T-helper 1 cell treated with Interleukin-12 subunit alpha and Interleukin-12 subunit beta and Interleukin-4 antibody, amounts not matched to agents 30 μg/mL and 1 μg/mL, for 36 hours (primary cell): ENCODE measurements around the gene RANBP9.

ENCODE experiments used
- H3K27ac Mint-ChIP-seq: one replicate; pipeline ENCODE4 v1.8.0; 2021; ENCODE audit warnings: mild to moderate bottlenecking, mixed read lengths
- H3K27me3 Mint-ChIP-seq: one replicate; pipeline ENCODE4 v1.8.0; 2021; ENCODE audit warnings: low read depth, mixed read lengths
- H3K36me3 Mint-ChIP-seq: one replicate; pipeline ENCODE4 v1.8.0; 2021; ENCODE audit warnings: low read depth, mixed read lengths
- H3K4me1 Mint-ChIP-seq: one replicate; pipeline ENCODE4 v1.8.0; 2021; ENCODE audit warnings: low read depth, mixed read lengths
- H3K4me3 Mint-ChIP-seq: one replicate; pipeline ENCODE4 v1.8.0; 2021; ENCODE audit warnings: mild to moderate bottlenecking, moderate library complexity, mixed read lengths
- H3K9me3 Mint-ChIP-seq: one replicate; pipeline ENCODE4 v1.8.0; 2021; ENCODE audit warnings: mixed read lengths

The RANBP9 gene

DNA sequence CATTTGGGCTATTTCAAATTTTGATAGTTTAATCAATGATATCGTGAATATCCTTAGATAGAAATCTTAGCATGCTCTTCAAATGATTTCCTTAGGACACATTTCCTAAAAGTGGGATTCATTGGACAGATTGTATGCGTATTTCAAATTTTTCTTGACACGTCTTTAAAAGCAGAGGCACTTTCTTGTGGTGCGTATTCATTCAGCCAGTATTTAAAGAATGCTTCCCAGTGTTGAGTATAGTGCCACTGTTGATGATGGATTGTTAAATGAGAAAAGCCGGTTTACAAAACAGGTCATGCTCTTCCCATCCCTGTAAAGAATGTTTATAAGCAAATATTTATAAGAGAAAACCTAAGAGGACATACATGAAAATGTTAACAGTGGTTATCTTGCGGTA is 111.6 kb downstream of the RANBP9 start:
- H3K9me3 Mint-ChIP-seq: no peaks in the 10 kb centered on the region
- no peak overlapping the region for H3K4me3 Mint-ChIP-seq
- peaks cover 3% of the 10 kb centered on the region for H3K4me1 Mint-ChIP-seq
- peaks cover 12% of the 10 kb centered on the region for H3K36me3 Mint-ChIP-seq
- H3K27ac Mint-ChIP-seq: no peak overlapping the region
- no peaks in the 10 kb centered on the region for H3K27me3 Mint-ChIP-seq

DNA sequence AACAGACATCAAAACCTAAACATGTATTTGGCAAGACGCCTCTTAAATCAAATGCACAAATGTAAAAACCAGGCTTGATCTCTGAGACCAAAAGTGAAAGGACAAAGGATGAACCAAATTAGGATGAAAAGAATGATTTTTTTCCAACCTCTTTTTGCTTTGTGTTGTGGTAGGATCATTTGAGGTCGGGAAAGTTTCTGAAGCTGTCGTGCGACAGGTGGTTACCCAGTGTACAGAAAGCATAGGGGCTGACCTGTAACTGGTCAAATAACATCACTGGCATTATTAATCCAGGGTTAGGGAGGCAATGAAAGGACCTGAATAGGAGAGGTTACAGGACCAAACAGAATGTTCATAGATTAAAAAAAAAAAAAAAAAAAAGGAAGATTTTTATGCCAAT is 114.6 kb downstream of the RANBP9 start:
- H3K27ac Mint-ChIP-seq: no peak overlapping the region
- H3K27me3 Mint-ChIP-seq: no peaks in the 10 kb centered on the region
- H3K4me1 Mint-ChIP-seq: no peaks in the 10 kb centered on the region
- H3K9me3 Mint-ChIP-seq: no peaks in the 10 kb centered on the region
- H3K36me3 Mint-ChIP-seq: peaks cover 15% of the 10 kb centered on the region
- no peak overlapping the region for H3K4me3 Mint-ChIP-seq

DNA sequence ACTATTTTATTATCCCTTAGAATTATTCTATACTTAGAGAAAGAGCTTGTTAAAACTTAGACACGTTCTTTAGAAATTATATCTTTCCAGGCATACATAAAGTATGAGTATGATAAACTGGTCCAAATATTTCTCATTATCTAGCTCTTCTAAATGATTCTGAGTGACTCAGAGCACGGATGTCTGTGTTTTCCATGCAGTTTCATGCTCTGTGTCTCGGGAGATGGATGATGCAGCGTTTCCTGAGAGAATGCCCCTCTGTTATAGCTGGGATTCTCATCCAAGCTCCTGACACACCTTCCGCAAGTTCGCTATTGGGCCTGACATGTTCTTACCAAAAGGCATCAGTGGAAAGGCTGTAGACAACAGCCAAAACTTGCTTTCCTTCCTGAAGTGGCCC is 117.9 kb downstream of the RANBP9 start:
- Mint-ChIP-seq H3K36me3 (peaks cover 7% of the 10 kb centered on the region), H3K4me3 (no peak overlapping the region), H3K27ac (no peak overlapping the region), H3K4me1 (no peaks in the 10 kb centered on the region), H3K27me3 (no peaks in the 10 kb centered on the region), H3K9me3 (no peaks in the 10 kb centered on the region)

DNA sequence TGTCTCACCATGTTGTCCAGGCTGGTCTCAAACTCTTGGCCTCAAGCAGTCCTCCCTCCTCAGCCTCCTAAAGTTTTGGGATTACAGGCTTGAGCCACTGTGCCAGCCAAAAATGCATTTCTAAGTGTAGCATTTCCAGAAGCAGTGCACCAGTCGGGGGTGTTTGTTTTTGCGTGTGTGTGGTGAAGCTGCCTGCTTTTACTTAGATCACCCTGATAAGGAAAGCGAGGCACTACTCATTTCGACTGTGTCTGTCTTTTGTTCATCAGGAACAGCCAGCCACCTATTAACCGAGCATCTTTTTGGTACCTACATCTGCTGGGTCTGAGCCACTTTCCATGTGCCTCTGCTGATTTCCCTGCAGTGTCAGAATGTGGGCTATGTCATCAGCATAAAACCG is 118.5 kb downstream of the RANBP9 start:
- peaks cover 4% of the 10 kb centered on the region for H3K36me3 Mint-ChIP-seq
- no peaks in the 10 kb centered on the region for H3K4me1 Mint-ChIP-seq
- H3K27me3 Mint-ChIP-seq: no peaks in the 10 kb centered on the region
- H3K27ac Mint-ChIP-seq: no peak overlapping the region
- no peaks in the 10 kb centered on the region for H3K9me3 Mint-ChIP-seq
- no peak overlapping the region for H3K4me3 Mint-ChIP-seq

DNA sequence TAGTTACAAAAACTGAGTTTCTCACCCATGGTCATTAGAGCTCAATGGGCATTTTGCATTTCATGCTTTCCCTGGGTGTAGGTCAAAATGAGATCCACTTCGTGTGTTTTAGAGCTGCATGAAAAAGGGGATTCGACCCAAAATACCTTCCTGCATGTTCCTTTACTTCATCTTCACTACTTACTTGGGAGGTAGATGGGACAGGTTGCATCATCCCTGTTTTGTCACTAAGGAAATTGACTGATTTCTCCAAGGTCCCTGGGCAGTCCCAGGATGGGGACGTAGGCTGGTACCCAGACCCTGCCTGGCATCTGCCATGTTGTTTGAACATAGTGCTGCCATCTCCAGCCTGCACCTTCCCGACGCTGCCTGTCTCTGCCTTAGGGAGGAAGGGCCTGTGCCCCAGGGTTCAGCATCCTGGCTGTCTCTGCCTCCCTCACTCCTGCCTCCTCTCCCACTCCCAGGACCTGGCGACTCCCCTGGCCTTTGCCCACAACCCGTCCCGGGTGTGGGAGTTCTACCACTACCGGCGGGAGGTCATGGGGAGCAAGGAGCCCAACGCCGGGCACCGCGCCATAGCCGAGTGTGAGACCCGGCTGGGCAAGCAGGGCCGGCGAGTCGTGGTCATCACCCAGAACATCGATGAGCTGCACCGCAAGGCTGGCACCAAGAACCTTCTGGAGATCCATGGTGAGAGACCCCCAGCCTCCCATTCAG is 120.3 kb downstream of the RANBP9 start:
- Mint-ChIP-seq H3K4me1 (no peaks in the 10 kb centered on the region), H3K27ac (no peak overlapping the region), H3K9me3 (no peaks in the 10 kb centered on the region), H3K4me3 (no peak overlapping the region), H3K36me3 (peaks cover 5% of the 10 kb centered on the region), H3K27me3 (no peaks in the 10 kb centered on the region)

- Mint-ChIP-seq H3K4me1 (no peaks in the 10 kb centered on the region), H3K27me3 (no peaks in the 10 kb centered on the region), H3K36me3 (peaks cover 5% of the 10 kb centered on the region), H3K4me3 (no peak overlapping the region), H3K27ac (no peak overlapping the region), H3K9me3 (no peaks in the 10 kb centered on the region)
Measured at GRCh38 chr6:13590574-13591153, 121.0 kb downstream of the RANBP9 start.

GRCh38 chr6:13589801-13590200 is 121.8 kb downstream of the RANBP9 start:
- no peaks in the 10 kb centered on the region for H3K27me3 Mint-ChIP-seq
- no peak overlapping the region for H3K4me3 Mint-ChIP-seq
- H3K36me3 Mint-ChIP-seq: peaks cover 10% of the 10 kb centered on the region
- no peak overlapping the region for H3K27ac Mint-ChIP-seq
- no peaks in the 10 kb centered on the region for H3K4me1 Mint-ChIP-seq
- no peaks in the 10 kb centered on the region for H3K9me3 Mint-ChIP-seq

GRCh38 chr6:13586603-13587542 is 124.8 kb downstream of the RANBP9 start:
- Mint-ChIP-seq H3K4me3 (no peak overlapping the region), H3K4me1 (no peaks in the 10 kb centered on the region), H3K27ac (no peak overlapping the region)

GRCh38 chr6:13581700-13582229 is 129.9 kb downstream of the RANBP9 start:
- no peaks in the 10 kb centered on the region for H3K27me3 Mint-ChIP-seq
- H3K36me3 Mint-ChIP-seq: peaks cover 18% of the 10 kb centered on the region
- H3K27ac Mint-ChIP-seq: no peak overlapping the region
- peaks cover 6% of the 10 kb centered on the region for H3K9me3 Mint-ChIP-seq
- H3K4me1 Mint-ChIP-seq: no peaks in the 10 kb centered on the region
- H3K4me3 Mint-ChIP-seq: no peak overlapping the region

More at GRCh38 chr6:13586603-13587542, 124.8 kb downstream of the RANBP9 start:
- Mint-ChIP-seq H3K9me3 (no peaks in the 10 kb centered on the region), H3K27me3 (no peaks in the 10 kb centered on the region), H3K36me3 (peaks cover 15% of the 10 kb centered on the region)

GRCh38 chr6:13579911-13580310 is 131.7 kb downstream of the RANBP9 start:
- peaks cover 9% of the 10 kb centered on the region for H3K4me1 Mint-ChIP-seq
- H3K27me3 Mint-ChIP-seq: no peaks in the 10 kb centered on the region
- H3K36me3 Mint-ChIP-seq: peaks cover 15% of the 10 kb centered on the region
- no peak overlapping the region for H3K27ac Mint-ChIP-seq
- H3K9me3 Mint-ChIP-seq: peaks cover 6% of the 10 kb centered on the region
- no peak overlapping the region for H3K4me3 Mint-ChIP-seq

DNA sequence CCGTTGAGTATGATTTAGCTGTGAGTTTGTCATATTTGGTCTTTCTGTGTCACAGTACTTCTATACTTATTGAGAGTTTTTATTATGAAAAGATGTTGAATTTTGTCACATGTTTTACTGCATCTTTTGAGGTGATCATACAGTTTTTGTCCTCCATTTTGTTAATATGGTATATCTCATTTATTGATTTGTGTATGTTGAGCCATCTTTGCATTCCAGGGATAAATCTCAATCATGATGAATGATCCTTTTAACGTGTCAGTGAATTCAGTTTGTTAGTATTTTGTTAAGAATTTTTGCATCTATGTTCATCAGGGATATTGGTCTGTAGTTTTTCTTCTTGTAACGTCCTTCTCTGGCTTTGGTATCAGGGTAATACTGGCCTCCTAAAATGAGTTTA is 133.7 kb downstream of the RANBP9 start:
- Mint-ChIP-seq H3K27me3 (no peaks in the 10 kb centered on the region), H3K36me3 (peaks cover 10% of the 10 kb centered on the region), H3K27ac (no peak overlapping the region), H3K4me3 (no peak overlapping the region), H3K9me3 (peaks cover 6% of the 10 kb centered on the region), H3K4me1 (peaks cover 14% of the 10 kb centered on the region)

DNA sequence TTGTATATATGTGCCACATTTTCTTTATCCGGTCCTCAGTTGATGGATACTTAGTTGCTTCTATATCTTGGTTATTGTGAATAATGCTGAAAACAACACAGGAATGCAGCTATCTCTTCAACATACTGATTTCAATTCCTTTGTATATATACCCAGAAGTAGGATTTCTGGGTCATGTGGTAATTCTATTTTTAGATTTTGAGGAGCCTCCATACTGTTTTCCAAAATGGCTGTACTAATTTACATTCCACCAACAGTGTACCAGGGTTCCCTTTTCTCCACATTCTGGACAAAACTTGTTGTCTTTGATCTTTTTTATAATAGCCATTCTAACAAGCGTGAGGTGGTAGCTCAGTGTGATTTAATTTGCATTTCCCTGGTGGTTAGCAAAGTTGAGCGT is 135.6 kb downstream of the RANBP9 start:
- H3K27ac Mint-ChIP-seq: peak overlapping the region; percentile 44

DNA sequence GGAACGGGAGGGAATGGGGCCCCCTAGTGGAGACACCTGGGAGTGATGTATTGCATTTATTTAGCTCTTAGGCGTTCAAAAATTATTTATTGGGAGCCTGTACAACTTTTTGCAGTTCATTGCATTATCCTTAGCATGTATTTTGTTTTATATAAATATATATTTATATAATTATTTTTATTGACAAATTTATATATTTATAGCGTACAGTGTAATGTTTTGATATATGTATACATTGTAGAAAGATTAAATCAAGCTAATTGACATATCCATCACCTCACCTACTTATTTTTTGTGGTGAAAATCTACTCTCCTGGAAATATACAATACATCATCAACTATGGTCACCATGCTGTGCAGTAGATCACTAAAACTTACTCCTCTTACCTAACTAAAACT is 136.3 kb downstream of the RANBP9 start:
- Mint-ChIP-seq H3K36me3 (peaks cover 4% of the 10 kb centered on the region), H3K9me3 (peaks cover 6% of the 10 kb centered on the region), H3K4me3 (peak overlapping the region; percentile 99), H3K27ac (peak overlapping the region; percentile 100), H3K27me3 (no peaks in the 10 kb centered on the region), H3K4me1 (peaks cover 14% of the 10 kb centered on the region)

More for the DNA sequence above, 135.6 kb downstream of the RANBP9 start:
- peak overlapping the region; percentile 65 for H3K4me3 Mint-ChIP-seq
- peaks cover 5% of the 10 kb centered on the region for H3K36me3 Mint-ChIP-seq
- peaks cover 14% of the 10 kb centered on the region for H3K4me1 Mint-ChIP-seq
- no peaks in the 10 kb centered on the region for H3K27me3 Mint-ChIP-seq
- peaks cover 6% of the 10 kb centered on the region for H3K9me3 Mint-ChIP-seq

- Mint-ChIP-seq H3K27ac (peak within 1 kb of the TSS; percentile 100), H3K36me3 (peaks cover 2% of the 10 kb centered on the region), H3K9me3 (peaks cover 6% of the 10 kb centered on the region), H3K4me1 (peaks cover 14% of the 10 kb centered on the region), H3K27me3 (no peaks in the 10 kb centered on the region), H3K4me3 (peak within 1 kb of the TSS; percentile 99)
Measured at GRCh38 chr6:13574571-13575376, 136.9 kb downstream of the RANBP9 start, which contains the start of gene SIRT5. SIRT5 (plus strand) TSS chr6:13574601; CDS start chr6:13584111, 9,510 bp downstream.
